A549 treated with AZD9567 at 1 μM for 4 hours (cell line): ENCODE measurements around the gene HEPACAM. TPM values are rescaled to one million over a fixed set of nuclear protein-coding genes. Genes with fewer than 3 reads are reported as not detected.

Experiments
- total RNA-seq: library from RNA; stranded (reverse); fragments of 200-300 nt; extraction: Qiagen RNA extraction; gene quantifications from 5 replicates; pipeline ENCODE4 v1.2.3, GENCODE V29; 2022; ENCODE audit not compliant: insufficient read depth

Gene HEPACAM
- not detected in 5 replicates for total RNA-seq

DNA sequence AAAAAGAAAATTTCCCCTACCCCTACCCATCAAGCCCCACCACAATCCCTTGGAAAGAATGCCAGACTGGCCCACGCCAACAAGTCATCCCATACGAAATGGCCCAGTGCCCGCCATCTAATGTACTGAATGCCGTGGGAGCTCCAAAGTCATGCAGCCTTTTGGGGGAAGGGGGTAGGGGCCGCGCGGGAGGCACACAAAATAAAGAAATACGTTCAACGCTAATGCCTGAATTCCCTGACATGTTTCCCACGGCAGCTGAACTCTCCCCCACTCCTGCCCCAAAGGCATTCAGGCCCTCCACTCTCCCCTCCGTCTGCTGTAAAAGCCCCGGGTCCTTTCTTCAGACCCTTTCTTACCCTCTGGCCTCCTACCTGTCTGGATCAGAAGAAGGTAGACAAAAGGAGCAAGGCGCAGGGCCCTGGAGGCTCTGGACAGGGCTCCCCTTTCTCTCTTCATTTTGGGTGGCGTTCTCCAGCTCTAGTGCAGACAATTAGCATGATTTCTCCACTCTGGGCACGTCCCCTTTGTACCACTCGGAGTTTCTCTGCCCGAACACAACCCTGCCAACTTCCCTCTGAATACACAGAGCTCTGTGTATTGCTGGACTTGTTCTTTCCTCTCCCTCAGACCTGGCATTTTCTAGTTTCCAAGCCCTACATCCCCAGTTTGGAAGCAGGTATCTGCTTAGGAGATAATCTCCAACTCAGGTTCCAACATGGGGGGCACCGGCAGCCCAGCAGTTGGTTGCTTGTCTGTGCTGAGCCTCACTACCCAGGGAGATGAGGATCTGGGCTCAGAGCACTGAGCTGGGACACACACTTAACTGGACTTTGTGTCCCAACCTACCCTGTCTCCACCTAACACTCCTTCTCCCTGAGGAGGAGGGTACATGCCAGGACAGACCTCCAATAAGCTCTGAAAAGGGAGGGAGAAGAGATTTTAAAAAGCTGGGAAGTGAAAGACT lies at the start of gene HEPACAM:
HEPACAM (minus strand) TSS at position 500 of the 967 bp plus-strand sequence; CDS start at position 459, 41 bp downstream.

GRCh38 chr11:124953753-124954589 lies 18.1 kb upstream of the HEPACAM start, which contains the start of gene CCDC15:
Gene CCDC15 (plus strand): TSS chr11:124954202. CDS start chr11:124954733, 531 bp downstream.

GRCh38 chr11:124918950-124919349 lies 16.9 kb downstream of the HEPACAM start, which contains the start of gene HEPN1:
Gene HEPN1 (plus strand): TSS chr11:124919250.

DNA sequence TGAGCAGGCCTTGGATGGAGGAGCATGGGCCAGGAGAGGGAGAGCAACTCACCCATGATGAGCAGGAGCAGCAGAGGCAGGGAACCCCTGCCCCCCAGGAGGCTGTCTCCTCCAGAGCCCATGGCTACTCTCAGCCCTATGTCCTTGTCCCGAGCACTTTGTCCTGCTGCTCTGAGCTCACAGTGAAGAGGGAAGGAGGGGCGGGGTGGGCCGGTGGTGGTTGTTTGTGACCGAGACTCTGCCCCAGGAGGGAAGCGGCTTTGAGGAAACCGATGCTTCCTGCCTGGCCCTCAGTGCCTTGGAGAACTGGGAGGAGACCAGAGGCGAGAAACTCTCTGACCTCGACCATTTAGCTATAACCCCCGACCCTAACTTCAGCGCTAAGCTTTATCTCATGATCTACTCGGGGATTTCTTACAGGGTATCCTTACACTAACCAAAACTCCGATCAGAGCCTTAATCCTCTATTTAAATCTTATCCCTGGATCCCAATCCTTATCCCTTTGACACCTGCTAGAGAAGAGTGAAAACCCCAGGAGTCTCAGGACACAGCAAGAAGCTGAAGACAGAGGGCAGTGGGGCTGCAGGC lies 38.1 kb downstream of the HEPACAM start, which contains the start of gene ROBO4:
ROBO4 (minus strand) TSS at position 192 of the 589 bp plus-strand sequence; CDS start at position 122, 70 bp downstream.

Other genes starting within 250 kb of the HEPACAM start
- gene NRGN, start 196.1 kb downstream of the HEPACAM start, total RNA-seq, result 4.0 to 11.9 TPM (median 10.6 TPM) in 5 replicates
- gene VSIG2, start 183.8 kb downstream of the HEPACAM start, total RNA-seq, result not detected in 5 replicates
- gene ESAM, start 173.8 kb downstream of the HEPACAM start, total RNA-seq, result 7.0 to 13.5 TPM (median 11.6 TPM) in 5 replicates
- 5.6 to 6.5 TPM (median 6.2 TPM) in 5 replicates for gene MSANTD2, start 135.6 kb downstream of the HEPACAM start, total RNA-seq
- 2.0 to 3.0 TPM (median 2.9 TPM) in 5 replicates for gene ROBO3, start 70.6 kb downstream of the HEPACAM start, total RNA-seq
- not detected in 5 replicates for gene ROBO4, start 38.2 kb downstream of the HEPACAM start, total RNA-seq
- not detected in 5 replicates for gene HEPN1, start 16.8 kb downstream of the HEPACAM start, total RNA-seq
- gene CCDC15, start 18.2 kb upstream of the HEPACAM start, total RNA-seq, result 0.49 to 0.66 TPM (median 0.55 TPM) in 5 replicates
- gene SLC37A2, start 127.3 kb upstream of the HEPACAM start, total RNA-seq, result 0.08 to 0.13 TPM (median 0.10 TPM) in 4 of 5 replicates, not detected in the other
- gene TMEM218, start 175.6 kb upstream of the HEPACAM start, total RNA-seq, result 15.5 to 23.3 TPM (median 20.7 TPM) in 5 replicates
- 0.03 TPM in 1 of 5 replicates, not detected in the others for gene PKNOX2, start 228.7 kb upstream of the HEPACAM start, total RNA-seq